Tibial artery (tissue), 4 donors: ENCODE measurements around the gene TM6SF1.

Experiments
- DNase-seq, 2 donors: peaks; one replicate each; pipeline ENCODE4 v3.0.0-alpha.2; 2019
- H3K27ac ChIP-seq, 2 donors: fragments of 200-600 bp; sonication (generic) in 1 of 2; 1 replicate in 1 of 2; 2 replicates in 1 of 2; pipeline ENCODE4 v1.5.1; 2018 to 2019; ENCODE audit warnings: mild to moderate bottlenecking in 1 of 2
- H3K27me3 ChIP-seq, 2 donors: fragments of 200-600 bp; sonication (generic) in 1 of 2; one replicate each; pipeline versions ENCODE4 v1.5.1 to v1.6.0; 2016 to 2019
- H3K36me3 ChIP-seq, 3 donors: fragments of 200-600 bp; sonication (generic) in 2 of 3; one replicate each; pipeline ENCODE4 v1.5.1; 2016 to 2019; ENCODE audit warnings: mild to moderate bottlenecking in 2 of 3
- H3K4me1 ChIP-seq, 4 donors: fragments of 200-600 bp; sonication (generic) in 2 of 4; 1 replicate in 3 of 4; 2 replicates in 1 of 4; pipeline ENCODE4 v1.5.1; 2016 to 2019
- H3K4me3 ChIP-seq, 2 donors: fragments of 200-600 bp; sonication (generic) in 1 of 2; 1 replicate in 1 of 2; 2 replicates in 1 of 2; pipeline ENCODE4 v1.5.1; 2018 to 2019; ENCODE audit warnings: mild to moderate bottlenecking in 2 of 2
- H3K9me3 ChIP-seq, 3 donors: fragments of 200-600 bp; sonication (generic) in 1 of 3; one replicate each; pipeline ENCODE4 v1.5.1; 2016 to 2019
- intact Hi-C: fragments of 100-400 bp; cut with DNase I; formaldehyde crosslinking; loops from one replicate; pipeline ENCODE4 v1.15.0; 2023; ENCODE audit warnings: low total_unique reads
- TF ChIP-seq, protein P1 (sequence below), 2 experiments: fragments of 200-600 bp in 1 of 2; fragments of 450-650 bp in 1 of 2; IDR thresholded peaks; one replicate each; pipeline ENCODE4 v1.5.1; 2017 to 2019; ENCODE audit warnings: antibody characterized with exemption in 2 of 2, mild to moderate bottlenecking in 1 of 2, moderate library complexity in 1 of 2

The TM6SF1 gene

DNA sequence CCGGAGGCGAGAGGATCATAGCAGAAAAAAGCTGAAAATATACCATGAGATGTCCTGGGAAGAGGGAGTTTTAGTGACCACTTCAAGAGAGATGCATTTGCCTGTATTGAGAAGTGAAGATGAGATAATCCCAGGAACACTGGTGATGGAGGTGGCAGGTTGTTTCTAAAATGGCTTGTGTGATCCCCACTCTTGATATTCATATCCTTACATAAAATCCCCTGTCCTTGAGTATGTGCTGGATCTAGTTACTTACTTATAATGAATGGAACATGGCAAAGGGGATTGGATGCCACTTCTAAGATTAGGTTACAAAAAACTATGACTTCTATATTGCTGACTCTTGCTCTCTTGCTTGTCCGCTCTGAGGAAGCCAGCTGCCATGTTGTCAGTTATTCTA lies 78.1 kb downstream of the TM6SF1 start:
- Histone ChIP-seq H3K27ac (no peak overlapping the region), H3K9me3 (no peaks in the 10 kb centered on the region), H3K36me3 (no peaks in the 10 kb centered on the region), H3K4me3 (no peak overlapping the region), H3K4me1 (no peaks in the 10 kb centered on the region), H3K27me3 (no peaks in the 10 kb centered on the region)
- intact Hi-C loops: no loop called here
- no peak for DNase-seq
- TF ChIP-seq, protein P1, sequence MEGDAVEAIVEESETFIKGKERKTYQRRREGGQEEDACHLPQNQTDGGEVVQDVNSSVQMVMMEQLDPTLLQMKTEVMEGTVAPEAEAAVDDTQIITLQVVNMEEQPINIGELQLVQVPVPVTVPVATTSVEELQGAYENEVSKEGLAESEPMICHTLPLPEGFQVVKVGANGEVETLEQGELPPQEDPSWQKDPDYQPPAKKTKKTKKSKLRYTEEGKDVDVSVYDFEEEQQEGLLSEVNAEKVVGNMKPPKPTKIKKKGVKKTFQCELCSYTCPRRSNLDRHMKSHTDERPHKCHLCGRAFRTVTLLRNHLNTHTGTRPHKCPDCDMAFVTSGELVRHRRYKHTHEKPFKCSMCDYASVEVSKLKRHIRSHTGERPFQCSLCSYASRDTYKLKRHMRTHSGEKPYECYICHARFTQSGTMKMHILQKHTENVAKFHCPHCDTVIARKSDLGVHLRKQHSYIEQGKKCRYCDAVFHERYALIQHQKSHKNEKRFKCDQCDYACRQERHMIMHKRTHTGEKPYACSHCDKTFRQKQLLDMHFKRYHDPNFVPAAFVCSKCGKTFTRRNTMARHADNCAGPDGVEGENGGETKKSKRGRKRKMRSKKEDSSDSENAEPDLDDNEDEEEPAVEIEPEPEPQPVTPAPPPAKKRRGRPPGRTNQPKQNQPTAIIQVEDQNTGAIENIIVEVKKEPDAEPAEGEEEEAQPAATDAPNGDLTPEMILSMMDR (IDR thresholded peaks at IDR 0.05): no peak
